ENCODE results near the gene PLVAP. TPM values are rescaled to one million over a fixed set of nuclear protein-coding genes. Genes with fewer than 3 reads are reported as not detected.

PLVAP gene
- total and polyA plus RNA-seq, 5 donors = 81.7 to 113 (median 105) TPM

- no peaks in the 10 kb centered on the region for H3K9me3 ChIP-seq (ENCODE audit: control insufficient read depth, low read length)
- WGBS = 77% methylated on average over 8 of the region's 8 CpGs
- H3K4me1 ChIP-seq (ENCODE audit: control insufficient read depth, insufficient read depth, low read length) = no peaks in the 10 kb centered on the region
- intact Hi-C loops (cut with DNase I) = no loop called here
- H3K27ac ChIP-seq (ENCODE audit: low read length) = no peak overlapping the region
- H3K27me3 ChIP-seq (ENCODE audit: control insufficient read depth, insufficient read depth) = no peaks in the 10 kb centered on the region
- ATAC-seq = peak in 1 of 2 donors; percentile 1
- peak in 1 of 3 donors; percentile 35 for DNase-seq
- no peak overlapping the region for H3K4me3 ChIP-seq (ENCODE audit: low read length)
Observed at GRCh38 chr19:17353386-17353785, 23.8 kb downstream of the PLVAP start.

DNA sequence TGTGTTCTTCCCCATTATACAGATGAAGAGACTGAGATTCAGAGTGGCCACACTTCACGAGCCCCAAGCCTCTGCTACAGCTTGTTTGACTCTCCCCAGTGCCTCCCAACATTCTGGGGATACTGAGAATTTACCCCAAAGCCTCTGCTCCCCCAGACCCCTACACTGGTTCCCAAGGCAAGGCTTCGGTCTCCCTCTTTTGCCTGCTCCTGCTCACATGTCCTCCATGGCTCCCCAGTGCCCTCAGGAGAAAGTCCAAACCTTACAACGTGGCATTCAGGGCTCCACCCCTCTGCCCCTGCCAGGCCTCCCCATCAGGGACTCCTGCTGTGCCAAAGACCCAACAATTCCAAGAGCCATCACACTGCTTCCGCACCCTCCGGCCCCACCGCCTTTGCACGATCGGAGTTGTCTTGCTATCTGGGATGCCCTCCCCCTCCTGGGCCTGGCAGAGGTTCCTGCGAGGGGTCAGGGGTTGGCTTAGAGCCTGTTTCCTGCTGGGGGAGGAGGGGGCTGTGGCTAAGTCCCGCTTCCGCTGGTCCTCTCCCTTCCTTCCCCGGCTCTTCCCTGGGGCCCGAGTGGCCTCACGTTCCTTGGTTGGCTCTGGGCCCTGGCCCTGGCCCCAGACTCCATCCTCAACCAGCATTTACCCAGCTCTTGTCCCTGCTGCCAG, 24.4 kb downstream of the PLVAP start:
- H3K27me3 ChIP-seq (ENCODE audit: control insufficient read depth, insufficient read depth) = no peaks in the 10 kb centered on the region
- intact Hi-C loops (cut with DNase I) = no loop called here
- H3K27ac ChIP-seq (ENCODE audit: low read length) = no peak overlapping the region
- ATAC-seq (peak; percentile 50 to 68), DNase-seq (peak; percentile 40 to 81 (median 79))
- no peaks in the 10 kb centered on the region for H3K4me1 ChIP-seq (ENCODE audit: control insufficient read depth, insufficient read depth, low read length)
- H3K4me3 ChIP-seq (ENCODE audit: low read length) = no peak overlapping the region
- WGBS = 30% methylated on average over 14 of the region's 14 CpGs
- no peaks in the 10 kb centered on the region for H3K9me3 ChIP-seq (ENCODE audit: control insufficient read depth, low read length)

DNA sequence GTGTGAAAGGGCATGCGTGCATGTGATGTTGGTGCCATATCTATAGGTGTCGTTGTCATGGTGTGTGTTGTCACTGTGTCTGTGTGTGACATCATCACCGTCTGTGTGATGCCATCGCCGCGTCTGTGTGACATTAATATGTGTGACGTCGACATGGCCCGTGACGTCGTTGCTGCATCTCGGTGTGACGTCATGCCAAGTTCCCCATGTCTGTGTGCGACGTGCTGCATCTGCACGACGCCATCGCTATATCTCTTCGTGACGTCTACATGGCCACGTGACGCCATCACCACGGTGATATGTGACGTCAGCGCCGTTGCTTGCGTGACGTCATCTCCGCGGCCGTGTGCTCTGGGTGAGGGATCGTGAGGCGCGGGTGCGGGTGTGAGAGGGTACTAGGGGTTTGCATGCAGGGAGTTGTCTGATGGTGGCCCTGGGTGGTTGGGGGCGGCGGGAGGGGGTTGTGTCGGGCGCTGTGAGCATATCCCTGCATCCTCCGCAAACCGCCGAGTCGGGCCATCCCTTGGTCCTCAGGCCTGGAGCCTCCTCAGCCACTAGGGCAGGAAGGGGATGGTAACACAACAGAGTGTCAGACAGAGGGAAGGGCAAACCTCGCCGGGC, 25.2 kb downstream of the PLVAP start:
- H3K9me3 ChIP-seq (ENCODE audit: control insufficient read depth, low read length) = no peaks in the 10 kb centered on the region
- no peaks in the 10 kb centered on the region for H3K4me1 ChIP-seq (ENCODE audit: control insufficient read depth, insufficient read depth, low read length)
- 88% methylated on average over 45 of the region's 45 CpGs for WGBS
- no peaks in the 10 kb centered on the region for H3K27me3 ChIP-seq (ENCODE audit: control insufficient read depth, insufficient read depth)
- no peak overlapping the region for H3K4me3 ChIP-seq (ENCODE audit: low read length)
- intact Hi-C loops (cut with DNase I) = no loop called here
- no peak for ATAC-seq
- H3K27ac ChIP-seq (ENCODE audit: low read length) = no peak overlapping the region
- peak in 1 of 3 donors; percentile 49 for DNase-seq

DNA sequence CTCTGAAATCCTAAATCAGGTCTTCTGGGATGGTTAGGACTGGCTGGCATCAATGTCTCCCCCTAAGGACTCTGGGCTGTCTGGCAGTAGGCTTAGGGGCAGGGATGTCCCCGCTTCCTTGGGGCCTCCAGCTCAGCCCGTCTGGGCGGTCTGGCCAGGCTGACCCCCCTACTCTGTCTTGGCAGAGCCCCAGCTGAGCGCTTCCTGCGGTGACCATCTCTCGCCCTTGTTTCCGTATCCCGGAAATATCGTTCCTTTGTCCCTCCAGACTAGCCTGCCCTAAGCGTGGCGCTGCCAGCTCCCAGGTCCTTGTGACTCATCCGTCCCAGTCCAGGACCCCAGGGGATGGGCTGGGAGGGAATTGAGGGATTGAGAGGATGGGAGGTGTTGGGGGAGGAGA, 28.4 kb downstream of the PLVAP start:
- H3K4me1 ChIP-seq (ENCODE audit: control insufficient read depth, insufficient read depth, low read length) = no peaks in the 10 kb centered on the region
- WGBS = 6% methylated on average over 12 of the region's 12 CpGs
- intact Hi-C loops (cut with DNase I) = loop anchor here in 3 of 4 donors (5.0 kb wide), 3 partner anchors 39 to 509 kb away; partner anchors contain the start of gene RPL18A (in 1 of the 3)
- DNase-seq = peak; percentile 89 to 90 (median 90)
- H3K27ac ChIP-seq (ENCODE audit: low read length) = no peak overlapping the region
- no peaks in the 10 kb centered on the region for H3K27me3 ChIP-seq (ENCODE audit: control insufficient read depth, insufficient read depth)
- H3K4me3 ChIP-seq (ENCODE audit: low read length) = no peak overlapping the region
- ATAC-seq = peak; percentile 76 to 87
- no peaks in the 10 kb centered on the region for H3K9me3 ChIP-seq (ENCODE audit: control insufficient read depth, low read length)

DNA sequence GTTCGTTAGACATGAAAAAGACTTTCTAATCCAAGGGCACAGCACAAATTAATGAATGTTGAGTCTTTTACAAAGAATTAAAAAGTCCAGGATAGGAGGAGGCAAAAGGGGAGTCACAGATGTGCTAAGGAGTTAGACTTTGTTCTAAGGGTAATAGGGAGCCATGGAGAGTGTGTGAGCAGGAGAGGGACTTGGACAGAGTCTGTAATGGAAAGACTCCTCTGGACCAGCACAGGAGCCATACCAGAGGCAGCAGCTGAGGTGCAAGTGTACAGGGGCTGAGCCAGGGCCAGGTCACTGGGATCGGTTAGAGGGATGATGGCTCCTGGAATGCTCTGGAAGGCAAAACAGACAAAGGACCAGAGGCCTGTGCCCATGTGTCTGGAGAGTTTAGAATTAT, 29.3 kb downstream of the PLVAP start:
- DNase-seq (no peak), ATAC-seq (no peak)
- WGBS = 62% methylated on average over 2 of the region's 2 CpGs
- Histone ChIP-seq H3K4me1 (ENCODE audit: control insufficient read depth, insufficient read depth, low read length) (no peaks in the 10 kb centered on the region), H3K27ac (ENCODE audit: low read length) (peak overlapping the region; percentile 49), H3K4me3 (ENCODE audit: low read length) (no peak overlapping the region), H3K27me3 (ENCODE audit: control insufficient read depth, insufficient read depth) (no peaks in the 10 kb centered on the region), H3K9me3 (ENCODE audit: control insufficient read depth, low read length) (no peaks in the 10 kb centered on the region)
- intact Hi-C loops (cut with DNase I) = loop anchor here (2.0 to 5.0 kb wide), 4 partner anchors 39 to 509 kb away; partner anchors contain the start of gene RPL18A (in 1 of the 4)

DNA sequence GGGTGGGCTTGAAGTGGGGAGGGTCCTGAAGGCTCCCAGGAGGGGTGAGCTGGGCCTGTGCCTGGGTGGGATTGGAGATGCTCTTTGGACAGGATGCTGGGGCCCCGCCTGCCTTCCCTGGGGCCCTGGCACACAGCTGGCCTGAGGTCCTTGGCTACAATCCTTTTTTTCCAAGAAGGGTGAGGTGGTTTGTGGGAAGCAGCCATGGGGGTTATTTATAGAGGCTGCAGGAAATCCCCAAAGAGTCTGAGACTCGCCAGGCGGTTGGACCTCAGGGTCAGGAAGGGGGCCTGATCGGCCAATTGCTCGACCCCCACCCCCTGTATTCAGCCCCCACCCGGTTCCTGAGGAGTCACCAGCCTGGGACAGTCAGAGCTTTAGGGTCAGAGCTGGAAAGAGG, 29.8 kb downstream of the PLVAP start:
- ATAC-seq (peak; percentile 43 to 74), DNase-seq (peak; percentile 50 to 80 (median 71))
- intact Hi-C loops (cut with DNase I) = loop anchor here (2.0 to 5.0 kb wide), 4 partner anchors 39 to 510 kb away; partner anchors contain the start of gene RPL18A (in 1 of the 4)
- H3K27ac ChIP-seq (ENCODE audit: low read length) = peak overlapping the region; percentile 25
- H3K4me3 ChIP-seq (ENCODE audit: low read length) = no peak overlapping the region
- no peaks in the 10 kb centered on the region for H3K27me3 ChIP-seq (ENCODE audit: control insufficient read depth, insufficient read depth)
- WGBS = 18% methylated on average over 6 of the region's 6 CpGs
- H3K9me3 ChIP-seq (ENCODE audit: control insufficient read depth, low read length) = no peaks in the 10 kb centered on the region
- H3K4me1 ChIP-seq (ENCODE audit: control insufficient read depth, insufficient read depth, low read length) = no peaks in the 10 kb centered on the region

DNA sequence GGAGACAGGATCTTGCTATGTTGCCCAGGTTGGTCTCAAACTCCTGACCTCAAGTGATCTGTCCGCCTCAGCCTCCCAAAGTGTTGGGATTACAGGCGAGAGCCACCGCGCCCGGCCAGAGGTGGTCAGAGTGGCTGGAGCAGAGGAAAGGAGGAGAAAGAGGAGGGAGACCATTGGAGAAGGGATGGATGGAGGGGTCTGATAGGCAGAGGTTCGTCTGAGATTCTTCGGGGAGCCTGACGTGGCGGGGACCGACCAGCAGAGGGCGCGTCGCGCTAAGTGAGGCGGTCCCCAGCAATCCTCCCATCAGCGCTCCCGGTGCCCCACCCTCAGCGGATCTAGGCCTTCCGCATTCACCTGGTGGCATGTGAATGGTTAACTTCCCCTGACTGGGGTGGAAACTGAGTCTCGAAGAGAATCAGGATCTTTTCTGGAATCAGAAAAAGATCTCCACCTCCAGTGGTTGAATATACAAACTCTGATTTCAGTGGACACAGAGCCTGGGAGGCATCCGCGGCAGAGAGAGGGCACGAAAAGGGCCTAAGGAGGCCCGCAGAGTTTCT, 31.0 kb downstream of the PLVAP start:
- 14% methylated on average over 24 of the region's 24 CpGs for WGBS
- intact Hi-C loops (cut with DNase I) = loop anchor here (2.0 to 5.0 kb wide), 4 partner anchors 41 to 511 kb away; partner anchors contain the start of gene RPL18A (in 1 of the 4)
- Histone ChIP-seq H3K27me3 (ENCODE audit: control insufficient read depth, insufficient read depth) (no peaks in the 10 kb centered on the region), H3K4me1 (ENCODE audit: control insufficient read depth, insufficient read depth, low read length) (no peaks in the 10 kb centered on the region), H3K9me3 (ENCODE audit: control insufficient read depth, low read length) (no peaks in the 10 kb centered on the region), H3K27ac (ENCODE audit: low read length) (no peak overlapping the region), H3K4me3 (ENCODE audit: low read length) (no peak overlapping the region)
- peak; percentile 73 to 75 for ATAC-seq
- DNase-seq = peak; percentile 78 to 92 (median 92)

DNA sequence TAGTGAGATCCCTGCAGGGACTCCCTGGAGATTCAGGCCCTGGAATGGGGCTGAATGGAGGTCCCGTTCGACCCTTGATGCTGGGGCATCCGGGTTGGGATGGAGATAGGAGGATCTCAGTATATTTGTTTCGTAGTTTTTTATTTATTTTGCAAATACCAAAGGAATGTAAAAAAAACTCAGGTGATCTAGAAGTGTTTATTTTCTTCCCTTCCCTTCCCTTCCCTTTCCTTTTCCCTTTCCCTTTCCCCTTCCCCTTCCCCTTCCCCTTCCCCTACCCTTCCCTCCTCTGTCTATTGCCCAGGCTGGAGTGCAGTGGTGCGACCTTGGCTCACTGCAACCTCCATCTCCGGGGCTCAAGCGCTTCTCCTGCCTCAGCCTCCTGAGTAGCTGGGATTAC, 35.3 kb downstream of the PLVAP start:
- DNase-seq = no peak
- intact Hi-C loops (cut with DNase I) = no loop called here
- no peaks in the 10 kb centered on the region for H3K27me3 ChIP-seq (ENCODE audit: control insufficient read depth, insufficient read depth)
- no peak overlapping the region for H3K27ac ChIP-seq (ENCODE audit: low read length)
- H3K9me3 ChIP-seq (ENCODE audit: control insufficient read depth, low read length) = no peaks in the 10 kb centered on the region
- H3K4me1 ChIP-seq (ENCODE audit: control insufficient read depth, insufficient read depth, low read length) = no peaks in the 10 kb centered on the region
- no peak overlapping the region for H3K4me3 ChIP-seq (ENCODE audit: low read length)
- WGBS = 82% methylated on average over 7 of the region's 7 CpGs
- ATAC-seq = no peak

GRCh38 chr19:17341386-17341785, 35.8 kb downstream of the PLVAP start:
- no peak overlapping the region for H3K4me3 ChIP-seq (ENCODE audit: low read length)
- DNase-seq = no peak
- no peaks in the 10 kb centered on the region for H3K4me1 ChIP-seq (ENCODE audit: control insufficient read depth, insufficient read depth, low read length)
- WGBS = 92% methylated on average over 15 of the region's 15 CpGs
- no peaks in the 10 kb centered on the region for H3K27me3 ChIP-seq (ENCODE audit: control insufficient read depth, insufficient read depth)
- intact Hi-C loops (cut with DNase I) = no loop called here
- ATAC-seq = no peak
- H3K9me3 ChIP-seq (ENCODE audit: control insufficient read depth, low read length) = no peaks in the 10 kb centered on the region
- no peak overlapping the region for H3K27ac ChIP-seq (ENCODE audit: low read length)

- H3K27me3 ChIP-seq (ENCODE audit: control insufficient read depth, insufficient read depth) = no peaks in the 10 kb centered on the region
- WGBS = 72% methylated on average over 17 of the region's 17 CpGs
- H3K4me3 ChIP-seq (ENCODE audit: low read length) = no peak overlapping the region
- ATAC-seq (no peak), DNase-seq (no peak)
- H3K27ac ChIP-seq (ENCODE audit: low read length) = no peak overlapping the region
- intact Hi-C loops (cut with DNase I) = no loop called here
- H3K4me1 ChIP-seq (ENCODE audit: control insufficient read depth, insufficient read depth, low read length) = no peaks in the 10 kb centered on the region
- no peaks in the 10 kb centered on the region for H3K9me3 ChIP-seq (ENCODE audit: control insufficient read depth, low read length)
Observed at GRCh38 chr19:17340871-17341357, 36.2 kb downstream of the PLVAP start.

GRCh38 chr19:17340302-17340870, 36.8 kb downstream of the PLVAP start:
- H3K4me1 ChIP-seq (ENCODE audit: control insufficient read depth, insufficient read depth, low read length) = no peaks in the 10 kb centered on the region
- 70% methylated on average over 21 of the region's 21 CpGs for WGBS
- intact Hi-C loops (cut with DNase I) = no loop called here
- no peak overlapping the region for H3K27ac ChIP-seq (ENCODE audit: low read length)
- H3K4me3 ChIP-seq (ENCODE audit: low read length) = no peak overlapping the region
- ATAC-seq = peak in 1 of 2 donors; percentile 10
- no peaks in the 10 kb centered on the region for H3K27me3 ChIP-seq (ENCODE audit: control insufficient read depth, insufficient read depth)
- DNase-seq = peak in 2 of 3 donors; percentile 42 to 70
- H3K9me3 ChIP-seq (ENCODE audit: control insufficient read depth, low read length) = no peaks in the 10 kb centered on the region

Measured in right cardiac atrium (tissue), 5 donors.